NCI-H2171 treated with DMSO at 0.1 percent for 48 hours (cell line): Measurements from ENCODE around the gene FHIT.
"Not testable (repeated sequence)": the region's sequence is repeated elsewhere in the genome, so short reads cannot be mapped to it uniquely, and the experiment has no call there.

Experiments used
- DNase-seq: peaks from one replicate; lab custom pipeline; 2025; lab: John Stamatoyannopoulos, UW

Gene FHIT

DNA sequence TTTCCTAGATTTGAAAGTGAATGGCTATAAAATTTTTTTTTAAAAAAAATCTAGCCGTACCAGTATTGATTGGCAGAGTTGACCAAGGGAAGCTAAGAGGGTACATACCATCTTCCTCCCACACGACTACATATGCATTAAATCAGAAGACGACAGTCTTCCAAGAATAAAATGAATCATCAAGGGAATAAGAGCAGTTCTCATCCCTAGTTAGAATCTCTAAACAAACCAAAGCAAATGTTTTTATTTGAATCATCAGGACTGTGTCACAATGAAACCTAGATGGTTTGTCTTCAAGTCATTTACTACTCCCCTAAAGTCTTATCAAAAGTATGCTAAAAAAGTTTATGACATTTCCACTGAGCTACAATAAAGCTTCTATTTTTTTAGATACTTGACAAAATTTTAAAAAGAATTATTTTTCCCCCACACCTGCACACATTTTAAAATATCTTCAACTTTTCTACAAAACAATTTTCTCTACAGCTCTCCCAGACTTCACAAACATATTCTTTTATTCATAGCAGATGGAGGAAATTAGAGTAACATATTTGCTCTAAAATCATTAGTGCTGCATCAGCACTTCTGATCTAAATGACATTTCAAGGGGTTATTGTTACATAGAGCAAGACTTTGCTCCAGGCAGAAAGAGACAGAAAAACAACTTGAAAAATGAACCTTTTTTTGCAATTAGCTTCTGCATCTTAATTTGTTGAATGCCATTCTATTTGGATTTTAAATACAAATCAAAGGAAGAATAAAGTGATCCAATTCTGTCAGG lies 547.1 kb downstream of the FHIT start:
- DNase-seq = peak; percentile 57

DNA sequence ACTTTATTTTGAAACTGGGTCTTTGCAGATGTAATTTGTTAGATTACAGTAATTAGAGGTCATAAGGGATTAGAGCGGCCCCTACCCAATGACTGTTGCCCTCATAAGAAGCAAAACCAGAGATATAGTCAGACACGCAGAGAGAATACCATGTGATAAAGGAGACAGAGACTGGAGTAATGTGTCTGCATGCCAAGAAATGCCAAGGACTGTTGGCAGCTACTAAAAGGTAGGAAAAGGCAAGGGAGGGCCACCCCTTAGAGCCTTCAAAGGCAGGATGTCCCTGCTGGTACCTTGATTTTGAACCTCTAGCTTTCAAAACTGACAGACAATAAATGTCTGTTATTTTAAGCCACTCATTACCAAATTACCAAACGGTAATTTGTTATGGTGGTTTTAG lies 548.2 kb downstream of the FHIT start:
- DNase-seq = no peak

DNA sequence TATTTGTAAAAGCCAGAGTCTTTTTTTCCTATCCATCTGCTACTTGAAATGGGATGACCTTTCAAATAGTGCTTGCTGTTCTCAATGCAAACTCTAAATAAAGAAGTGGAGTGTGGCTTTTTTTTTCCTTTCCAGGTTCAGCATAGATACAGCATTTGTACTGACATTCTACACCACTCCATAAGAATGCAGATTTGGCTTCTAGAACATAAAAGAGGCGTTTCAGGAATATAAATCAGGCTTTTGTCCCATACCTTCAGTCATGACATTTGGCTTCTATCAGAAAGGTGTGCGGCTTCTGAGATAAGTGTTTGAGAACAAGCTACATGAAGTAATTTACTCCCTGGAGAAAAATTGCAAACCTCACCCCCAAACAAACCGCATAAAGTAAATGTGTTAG lies 553.1 kb downstream of the FHIT start:
- peak; percentile 19 for DNase-seq

DNA sequence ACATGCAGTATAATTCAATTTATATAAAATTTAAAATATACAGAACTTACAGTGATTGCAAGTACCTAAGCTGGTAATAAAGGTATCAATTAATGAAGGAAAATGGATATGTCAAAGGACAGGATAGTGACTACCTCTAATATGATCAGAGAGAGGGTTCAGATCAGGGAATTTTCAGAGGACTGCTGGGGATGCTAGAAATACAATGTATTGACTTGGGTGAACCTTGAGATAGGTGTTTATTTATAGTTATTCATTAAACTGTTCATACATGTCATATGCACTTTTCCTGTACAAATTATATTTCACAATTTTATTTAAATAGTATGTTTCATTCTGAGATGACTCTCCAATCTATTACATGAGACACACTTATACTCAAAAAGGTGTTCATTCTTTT lies 554.1 kb downstream of the FHIT start:
- DNase-seq = no peak

DNA sequence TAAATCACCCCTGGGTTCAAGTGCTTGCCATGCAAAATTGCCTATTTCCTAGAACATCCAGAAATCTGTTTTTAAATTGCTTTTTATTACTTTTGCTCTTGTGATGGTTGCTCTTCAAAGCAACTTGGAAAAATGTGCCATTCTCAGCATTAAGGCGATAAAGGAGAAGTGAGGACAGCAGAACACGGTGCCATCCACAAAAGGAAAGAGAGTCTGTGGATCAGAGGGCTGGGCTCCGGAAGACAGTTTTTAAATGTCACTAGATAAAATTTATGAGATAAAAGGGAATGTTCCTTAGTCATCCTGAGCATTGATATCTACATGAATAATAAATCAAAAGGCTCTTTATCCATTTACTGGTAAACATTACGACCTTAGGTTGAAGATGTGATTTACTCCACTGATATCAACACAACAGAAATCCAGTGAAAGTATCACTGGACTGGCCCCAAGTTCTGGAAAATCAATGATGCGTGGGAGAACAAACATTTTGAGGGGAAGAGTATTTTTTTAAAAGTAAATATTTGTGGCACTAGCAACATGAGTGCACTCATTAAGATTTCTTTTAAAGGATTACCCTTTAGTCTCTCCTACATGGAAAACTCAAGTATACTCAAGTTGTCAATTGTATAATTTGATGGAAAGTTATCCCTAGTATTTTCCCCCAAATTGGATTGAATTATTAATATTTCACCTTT lies 554.7 kb downstream of the FHIT start:
- DNase-seq = no peak

DNA sequence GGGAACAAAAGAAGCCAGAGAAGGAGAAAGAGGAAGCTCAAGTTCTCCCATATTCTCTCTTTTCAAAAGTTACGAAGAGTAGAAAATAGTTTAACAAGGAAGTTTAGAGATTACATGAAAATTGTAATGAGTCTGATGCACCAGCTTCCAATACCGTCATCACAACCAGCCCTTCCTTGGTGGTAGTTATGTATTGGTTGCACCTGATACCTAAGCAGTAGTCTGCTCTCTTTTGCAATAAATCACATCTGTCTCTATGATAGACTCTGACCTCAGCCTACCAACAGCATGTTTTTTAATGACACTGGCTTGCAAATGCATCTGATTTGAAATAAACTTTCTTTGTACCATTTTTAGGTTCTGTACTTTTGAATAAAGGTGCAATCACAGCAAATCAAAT lies 575.8 kb downstream of the FHIT start:
- no peak for DNase-seq

DNA sequence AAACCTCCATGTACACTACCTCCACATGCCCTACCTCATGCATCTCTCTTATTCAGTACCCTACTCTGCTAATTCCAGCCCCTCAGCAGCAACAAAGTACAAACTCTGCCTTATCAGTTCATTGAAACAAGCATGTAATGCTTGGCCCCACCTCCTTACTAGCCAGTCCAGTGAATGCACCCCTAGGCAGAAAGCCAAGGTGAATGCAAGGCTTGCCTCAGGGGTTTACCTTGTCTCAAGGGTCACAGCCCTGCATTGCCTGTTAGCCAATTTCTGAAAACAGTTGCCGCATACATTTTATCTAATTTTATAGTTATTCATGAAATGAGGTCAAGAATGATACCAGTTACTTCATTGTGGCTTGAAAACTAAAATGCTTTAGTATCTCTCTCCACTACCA lies 576.4 kb downstream of the FHIT start:
- no peak for DNase-seq

DNA sequence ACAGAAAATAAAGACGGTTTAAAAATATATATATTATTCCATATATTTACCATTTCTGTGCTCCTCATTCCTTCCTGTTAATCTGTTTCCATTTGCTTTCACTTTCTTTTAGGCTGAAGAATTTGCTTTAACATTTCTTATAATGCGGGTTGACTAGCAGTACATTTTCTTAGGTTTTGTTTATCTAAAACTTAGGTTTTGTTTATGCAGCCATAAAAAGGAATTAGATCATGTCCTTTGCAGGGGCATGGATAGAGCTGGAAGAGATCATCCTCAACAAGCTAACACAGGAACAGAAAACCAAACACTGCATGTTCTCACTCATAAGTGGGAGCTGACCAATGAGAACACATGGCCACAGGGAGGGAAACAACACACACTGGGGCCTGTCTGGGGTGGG lies 578.1 kb downstream of the FHIT start:
- no peak for DNase-seq

DNA sequence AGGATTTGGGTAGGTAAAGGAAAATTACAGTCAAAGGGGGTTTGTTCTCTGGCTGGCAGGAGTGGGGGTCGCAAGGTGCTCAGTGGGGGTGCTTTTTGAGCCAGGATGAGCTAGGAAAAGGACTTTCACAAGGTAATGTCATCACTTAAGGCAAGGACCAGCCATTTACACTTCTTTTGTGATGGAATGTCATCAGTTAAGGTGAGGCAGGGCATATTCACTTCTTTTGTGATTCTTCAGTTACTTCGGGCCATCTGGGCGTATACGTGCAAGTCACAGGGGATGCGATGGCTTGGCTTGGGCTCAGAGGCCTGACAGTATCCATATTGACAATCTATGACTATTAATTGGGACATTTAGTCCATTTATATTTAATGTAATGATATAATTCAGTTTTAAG lies 578.9 kb downstream of the FHIT start:
- not testable (repeated sequence) for DNase-seq

DNA sequence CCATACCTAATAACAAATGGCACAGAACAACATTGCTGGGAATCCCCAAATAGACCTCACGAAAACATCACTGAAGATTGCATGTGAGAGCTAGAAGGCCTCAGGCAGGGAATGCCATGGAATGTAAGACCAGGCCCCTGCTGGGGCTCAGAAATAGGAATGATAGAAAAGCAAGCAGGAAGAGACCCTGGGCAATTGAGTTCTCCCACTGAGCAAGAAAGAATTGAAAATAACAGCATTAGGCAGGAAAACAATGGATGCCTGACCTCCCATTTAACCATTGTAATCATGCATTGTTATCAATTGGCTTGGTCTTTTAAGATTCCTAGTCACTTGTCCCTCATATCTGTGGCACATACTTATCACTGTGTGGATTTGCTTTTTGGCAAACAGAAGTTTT lies 581.6 kb downstream of the FHIT start:
- no peak for DNase-seq

DNA sequence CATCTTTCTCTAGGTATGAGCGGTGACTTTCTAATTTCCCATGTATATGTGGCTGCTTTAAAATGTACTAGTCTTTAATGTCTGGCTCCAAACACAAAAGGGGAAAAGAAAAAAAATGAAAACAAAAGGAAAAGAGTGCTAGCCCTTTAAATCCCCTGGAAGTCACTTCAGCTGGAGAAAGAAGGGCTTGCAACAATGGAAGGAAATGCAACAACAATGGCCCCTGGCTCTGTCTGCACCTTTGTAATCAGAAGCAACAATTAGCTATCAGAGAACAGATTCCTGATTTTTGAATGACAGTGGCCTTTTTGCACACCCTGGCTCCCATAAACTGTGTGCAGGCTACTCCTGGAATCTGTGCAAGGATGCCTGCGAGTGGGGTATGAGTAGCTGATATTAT lies 591.2 kb downstream of the FHIT start:
- no peak for DNase-seq

DNA sequence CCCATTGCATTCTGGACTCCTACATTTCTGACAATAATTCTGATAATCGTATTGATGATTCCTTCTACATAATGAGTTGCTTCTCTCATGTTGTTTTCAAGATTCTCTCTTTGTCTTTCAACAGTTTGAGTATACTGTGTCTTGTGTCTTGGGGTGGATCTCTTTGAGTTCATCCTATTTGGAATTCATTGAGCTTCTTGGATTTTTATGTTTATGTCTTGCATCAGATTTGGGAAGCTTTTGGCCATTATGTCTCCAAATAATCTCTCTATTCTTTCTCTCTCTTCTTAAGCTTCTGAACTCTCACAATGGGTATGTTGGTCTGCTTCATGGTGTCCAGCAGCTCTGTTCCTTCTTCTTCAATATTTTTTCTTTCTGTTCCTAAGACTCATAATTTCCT lies 592.2 kb downstream of the FHIT start:
- no peak for DNase-seq

DNA sequence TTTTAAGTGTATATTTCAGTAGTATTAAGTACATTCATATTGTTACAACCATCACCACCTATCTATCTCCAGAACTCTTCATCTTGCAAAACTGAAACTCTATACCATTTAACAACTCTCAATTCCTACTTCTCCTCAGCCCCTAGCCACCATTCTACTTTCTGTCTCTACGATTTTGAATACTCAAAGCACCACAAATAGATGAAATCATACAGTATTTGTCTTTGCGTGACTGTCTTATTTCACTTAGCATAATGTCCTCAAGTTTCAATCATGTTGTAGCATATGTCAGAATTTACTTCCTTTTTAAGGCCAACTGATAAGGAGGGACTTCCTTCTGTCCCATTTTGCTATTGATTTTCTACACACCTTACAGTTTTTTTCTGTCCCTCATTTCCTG lies 593.3 kb downstream of the FHIT start:
- DNase-seq = no peak

DNA sequence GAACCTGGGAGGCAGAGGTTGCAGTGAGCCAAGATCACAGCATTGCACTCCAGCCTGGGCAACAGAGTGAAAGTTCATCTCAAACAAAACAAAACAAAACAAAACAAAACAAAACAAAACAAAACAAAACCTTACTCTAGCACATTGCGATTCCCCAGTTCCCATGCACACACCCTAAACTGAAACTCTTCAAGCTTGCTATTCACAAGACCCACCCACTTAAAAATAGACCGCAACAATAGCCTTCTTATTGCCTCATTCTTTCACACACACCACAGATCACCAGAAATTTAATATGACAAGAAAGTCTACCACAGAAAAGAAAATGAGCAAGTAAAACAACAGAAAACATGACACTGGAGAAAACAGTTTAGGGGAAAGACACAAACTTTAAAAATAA lies 598.4 kb downstream of the FHIT start:
- DNase-seq = no peak

DNA sequence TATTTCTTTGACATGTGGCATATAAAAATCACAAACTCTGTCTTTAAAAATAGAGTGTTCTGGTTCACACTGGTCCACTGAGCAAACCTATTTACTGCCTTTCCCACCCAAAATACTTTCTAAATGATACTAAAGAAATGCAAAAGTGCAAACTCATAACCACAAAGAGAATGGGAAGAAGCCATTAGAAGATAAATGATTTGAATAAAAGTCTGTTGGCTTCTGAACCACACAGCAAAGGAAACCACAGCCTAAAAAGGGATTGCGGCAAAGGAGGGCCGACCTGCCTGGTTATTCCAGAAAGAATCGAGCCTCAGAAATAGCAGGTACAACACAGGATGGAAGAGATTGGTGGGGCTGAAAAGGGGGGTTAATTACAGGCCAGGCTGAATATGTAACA lies 599.5 kb downstream of the FHIT start:
- no peak for DNase-seq

DNA sequence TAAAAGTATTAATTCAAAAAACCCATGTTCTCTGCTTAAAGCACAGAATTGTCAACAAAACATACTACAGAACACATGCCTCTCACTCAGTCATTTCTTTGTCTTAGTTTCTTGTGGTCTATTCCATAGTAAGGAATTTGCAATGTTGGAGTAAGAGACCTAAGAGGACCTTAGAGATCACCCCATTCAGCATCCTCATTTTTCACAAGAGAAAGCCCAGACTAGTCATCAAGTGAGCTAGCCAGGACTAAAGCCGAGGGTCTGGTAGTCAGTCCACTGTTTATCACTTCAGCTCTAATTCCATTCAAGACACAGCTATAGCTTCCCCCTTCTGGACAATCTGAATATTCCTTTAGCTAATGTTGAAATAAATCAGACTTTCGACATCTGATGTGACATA lies 601.1 kb downstream of the FHIT start:
- DNase-seq = no peak

DNA sequence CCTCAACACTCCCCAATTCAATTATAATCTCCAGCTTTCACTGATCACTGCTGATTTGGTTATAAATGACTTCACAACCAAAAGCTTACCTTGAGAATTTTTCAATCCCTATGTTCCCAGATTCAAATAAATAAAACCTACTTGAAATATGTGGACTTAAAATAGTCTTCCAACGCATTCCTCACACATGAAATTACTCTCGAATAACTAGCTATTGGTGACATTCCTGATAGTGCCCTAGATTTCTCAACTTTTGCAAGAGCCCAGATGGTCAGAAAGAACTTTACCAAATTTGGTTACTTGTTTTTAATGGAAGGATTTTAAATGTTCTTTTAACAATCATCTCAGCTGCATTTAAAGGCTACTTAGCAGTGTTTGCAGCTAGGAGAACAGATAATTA lies 605.5 kb downstream of the FHIT start:
- no peak for DNase-seq

DNA sequence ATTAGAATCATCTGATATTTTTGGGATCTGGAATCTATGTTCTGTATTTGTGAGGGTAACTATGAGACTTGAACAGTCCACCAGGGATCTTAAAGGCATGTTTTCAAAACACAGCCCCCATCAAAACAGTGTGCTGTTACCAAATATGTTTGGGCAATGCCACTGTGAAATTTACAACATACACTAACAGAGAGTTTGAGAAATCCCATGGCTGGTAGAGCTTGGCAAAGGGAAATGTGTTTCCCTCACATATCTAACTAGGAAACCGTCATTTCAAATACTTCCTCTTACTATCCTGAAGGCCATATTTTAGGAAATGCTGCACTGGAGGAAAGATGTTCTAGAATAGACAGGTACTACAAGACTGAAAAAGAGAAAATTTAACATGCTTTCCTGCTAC lies 607.4 kb downstream of the FHIT start:
- DNase-seq = no peak

DNA sequence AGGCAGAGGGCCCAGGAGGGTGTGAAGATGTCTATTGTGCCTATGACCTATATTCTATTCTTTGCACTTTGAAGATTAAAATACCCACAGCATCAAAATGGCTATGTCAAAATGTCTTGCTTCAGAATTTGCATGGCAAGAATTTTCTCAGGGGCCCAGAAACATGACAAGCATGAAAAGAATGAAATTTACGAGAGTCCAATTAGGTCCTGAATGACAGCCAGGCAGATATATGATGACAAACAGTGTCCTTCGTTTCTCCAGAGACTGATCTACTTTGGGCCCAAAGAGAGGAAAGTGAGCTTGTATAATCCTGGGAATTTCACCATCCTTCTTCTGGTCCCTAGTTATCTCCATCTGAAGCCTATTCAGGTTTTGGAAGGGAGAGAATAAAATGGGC lies 609.9 kb downstream of the FHIT start:
- no peak for DNase-seq

DNA sequence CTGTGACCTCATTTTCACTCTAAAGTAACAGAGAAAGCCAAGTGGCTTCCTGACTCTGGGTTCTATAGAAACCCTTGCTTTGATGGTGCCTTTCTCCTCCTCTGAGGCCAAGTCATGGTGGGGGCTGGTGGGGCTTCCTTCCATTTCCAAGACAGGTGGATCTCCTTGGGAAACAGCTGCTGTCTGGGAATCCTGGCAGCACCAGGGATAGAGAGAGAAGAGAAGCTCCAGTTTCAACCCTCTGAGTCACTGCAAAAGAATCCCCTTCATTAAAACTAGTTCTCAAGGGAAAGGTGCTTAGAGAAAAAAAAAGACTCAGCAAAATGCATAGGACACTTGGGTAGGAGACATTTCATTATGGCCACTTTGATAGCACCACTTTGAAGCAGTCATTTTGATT lies 614.4 kb downstream of the FHIT start:
- peak; percentile 81 for DNase-seq

DNA sequence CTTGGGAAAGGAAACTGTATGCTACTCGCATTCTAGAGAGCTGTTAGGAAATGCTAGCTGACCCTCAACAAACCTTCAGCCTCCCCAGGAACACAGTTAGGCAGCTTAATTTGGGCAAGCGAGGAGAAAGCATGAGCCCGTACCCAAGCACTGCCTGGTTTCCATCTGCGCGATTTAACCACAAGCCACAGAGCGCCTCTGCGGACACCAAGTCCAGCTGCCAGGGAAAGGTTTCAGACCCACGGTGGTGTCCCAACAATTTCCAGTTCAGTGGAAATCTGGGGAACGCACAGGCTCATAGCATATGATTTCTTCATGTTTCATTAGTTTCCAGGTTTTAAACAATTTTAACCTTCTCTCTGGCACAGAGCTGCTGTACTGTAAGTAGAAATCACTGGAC lies 617.6 kb downstream of the FHIT start:
- peak; percentile 21 for DNase-seq

DNA sequence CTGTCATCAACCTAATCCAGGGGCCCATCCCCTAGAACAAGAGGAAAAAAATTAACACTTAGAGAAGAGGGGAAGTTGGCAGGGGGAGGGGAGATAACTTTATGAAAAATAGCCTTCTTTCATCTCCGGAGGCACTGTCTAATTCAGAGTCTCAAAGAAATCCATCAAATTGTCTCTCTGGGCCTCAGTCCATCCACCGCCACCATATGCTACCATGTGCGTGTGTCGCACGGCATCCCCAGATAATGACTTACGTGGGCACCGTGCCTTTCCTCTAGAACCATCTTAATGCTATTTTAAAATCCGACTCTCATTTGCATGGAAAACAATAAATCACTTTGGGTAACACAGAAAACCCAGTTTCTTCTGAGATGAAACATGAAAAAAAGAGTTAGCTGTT lies 619.7 kb downstream of the FHIT start:
- DNase-seq = no peak

DNA sequence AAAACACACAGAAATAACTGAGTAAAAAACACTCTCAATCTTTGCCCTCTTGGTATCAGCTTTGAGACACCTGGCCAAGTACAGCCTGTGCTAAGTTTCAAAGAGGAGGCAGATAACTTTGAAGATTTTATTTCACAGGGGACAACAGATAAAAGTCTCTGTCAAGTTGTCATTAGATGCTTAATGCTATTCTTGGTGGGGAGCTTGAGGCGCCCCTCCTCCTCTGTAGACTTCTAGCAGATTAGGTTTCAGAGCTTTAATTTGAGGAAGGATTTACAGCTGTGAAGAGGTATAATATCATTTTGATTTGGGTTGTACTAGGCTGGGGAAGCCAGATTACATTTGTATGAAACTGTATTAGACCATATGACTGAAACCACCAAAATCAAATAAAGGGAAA lies 620.3 kb downstream of the FHIT start:
- peak; percentile 19 for DNase-seq

DNA sequence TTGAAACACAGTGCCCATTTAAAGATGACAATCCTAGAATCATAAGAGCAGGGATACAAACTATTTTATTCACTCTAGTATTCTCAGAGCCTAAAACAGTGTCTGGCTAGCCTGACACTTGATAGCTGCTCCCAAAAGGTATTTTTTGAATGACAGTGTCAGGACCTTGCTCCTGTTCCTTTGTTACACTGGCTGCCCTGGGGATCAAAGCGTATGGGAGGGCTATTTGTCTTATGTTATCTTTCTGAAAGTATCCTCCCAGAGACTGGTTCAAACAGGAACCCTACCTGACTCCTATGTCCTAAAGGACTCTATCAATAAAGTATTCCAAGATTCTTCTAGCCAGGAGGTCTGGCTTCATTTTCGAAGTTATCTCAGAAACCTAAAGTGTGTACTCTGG lies 621.4 kb downstream of the FHIT start:
- no peak for DNase-seq
